GM19351 (cell line): ENCODE results near the gene PABPN1.
"Not testable (repeated sequence)": the region's sequence is repeated elsewhere in the genome, so short reads cannot be mapped to it uniquely, and the experiment has no call there.

Experiments
- ATAC-seq: cut with Tn5 transposase; IDR thresholded peaks from one replicate; pipeline ENCODE4 v1.9.1; 2021; ENCODE audit warnings: mild to moderate bottlenecking, moderate library complexity; ENCODE audit not compliant: unreplicated experiment

PABPN1 gene

DNA sequence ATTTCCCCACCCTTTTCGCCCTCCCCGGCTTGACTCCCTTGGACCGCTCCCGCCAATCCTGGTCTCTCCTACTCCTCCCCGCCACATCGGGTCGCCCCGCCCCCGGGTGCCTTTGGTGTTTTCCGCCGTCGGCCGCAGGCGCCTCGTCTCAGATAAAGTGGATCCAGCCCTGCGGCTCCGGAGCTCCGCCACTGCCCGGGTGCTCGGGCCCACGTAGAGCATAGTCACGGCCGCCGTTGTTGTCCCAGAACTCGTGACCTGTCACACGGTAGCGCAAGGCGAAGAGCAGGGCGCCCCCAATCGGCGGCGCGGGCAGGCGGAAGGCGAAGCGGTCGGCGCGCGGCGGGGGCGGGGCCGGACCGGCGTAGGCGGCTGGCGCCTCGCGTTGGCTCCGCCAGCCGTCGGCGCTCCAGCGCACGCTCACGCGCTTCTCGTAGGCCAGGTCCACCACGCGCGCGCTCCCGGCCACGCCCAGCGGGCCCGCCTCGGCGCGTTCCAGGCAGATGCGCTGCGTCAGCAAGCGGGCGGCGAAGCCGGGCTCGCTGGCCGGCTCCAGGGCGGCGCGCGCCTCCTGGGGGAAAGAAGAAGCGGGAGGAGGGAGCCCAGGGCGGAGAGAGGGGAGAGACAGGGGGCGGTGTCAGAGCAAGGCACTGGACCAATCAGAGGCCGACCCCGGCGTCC lies 19.8 kb upstream of the PABPN1 start:
- peak; percentile 74 for ATAC-seq

GRCh38 chr14:23301969-23302289 lies 19.3 kb upstream of the PABPN1 start:
- peak; percentile 9 for ATAC-seq

DNA sequence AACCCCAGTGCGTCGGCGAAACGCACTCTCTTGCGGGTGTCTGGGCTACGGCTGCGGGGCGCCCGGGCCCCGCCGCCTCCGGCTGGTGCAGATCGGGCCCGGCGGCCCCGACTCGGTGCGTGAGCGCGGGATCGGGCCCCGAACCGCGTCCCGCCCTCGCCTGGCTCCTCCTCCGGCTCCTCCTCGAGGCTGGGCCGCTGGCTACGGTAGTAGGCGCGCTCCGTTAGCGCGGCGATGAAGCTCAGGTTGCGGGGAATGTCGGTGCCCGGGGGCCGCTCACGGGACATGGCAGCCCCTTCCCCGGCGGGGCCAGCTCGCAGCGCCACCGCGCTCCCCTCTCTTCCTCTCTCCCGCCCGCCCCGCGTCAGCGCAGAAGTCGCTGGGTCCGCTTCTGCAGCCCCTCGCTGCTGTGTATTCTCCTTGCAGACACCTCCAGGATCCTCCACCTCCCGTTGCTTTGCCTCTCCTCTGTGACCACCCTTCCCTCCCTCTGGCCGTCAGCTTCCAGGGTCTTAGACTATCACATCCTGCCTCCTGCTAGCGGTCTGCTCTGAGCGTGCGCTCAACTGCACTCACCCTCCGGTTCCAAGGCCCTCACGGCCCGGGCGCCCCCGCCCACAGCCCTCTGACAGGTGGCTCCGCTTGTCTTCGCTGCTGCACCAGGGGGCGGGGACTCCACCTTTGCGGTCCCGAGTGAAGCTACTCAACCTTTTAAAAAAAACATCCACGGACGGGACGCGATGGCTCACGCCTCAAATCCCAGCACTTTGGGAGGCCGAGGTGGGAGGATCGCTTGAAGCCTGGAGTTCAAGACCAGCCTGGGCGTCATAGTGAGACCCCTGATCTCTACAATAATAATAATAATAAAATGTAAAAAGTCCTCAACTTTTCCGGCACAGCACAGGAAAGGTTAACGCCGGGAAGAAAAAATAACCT lies 18.7 kb upstream of the PABPN1 start, which contains the start of gene PPP1R3E:
Gene PPP1R3E, minus strand, starts transcription at position 570 of the 936 bp plus-strand sequence. Its CDS starts 283 bp downstream, at position 287.
- peak; percentile 40 for ATAC-seq

- ATAC-seq = no peak
These were observed 14.7 kb upstream of the PABPN1 start, which contains the start of gene BCL2L2 for GRCh38 chr14:23306412-23307145. TSS of gene BCL2L2 (plus strand) at chr14:23306833. CDS start at chr14:23307768, 935 bp downstream.

GRCh38 chr14:23307146-23307530 lies 14.1 kb upstream of the PABPN1 start:
- ATAC-seq = no peak

GRCh38 chr14:23307687-23308644 lies 13.3 kb upstream of the PABPN1 start:
- no peak for ATAC-seq

DNA sequence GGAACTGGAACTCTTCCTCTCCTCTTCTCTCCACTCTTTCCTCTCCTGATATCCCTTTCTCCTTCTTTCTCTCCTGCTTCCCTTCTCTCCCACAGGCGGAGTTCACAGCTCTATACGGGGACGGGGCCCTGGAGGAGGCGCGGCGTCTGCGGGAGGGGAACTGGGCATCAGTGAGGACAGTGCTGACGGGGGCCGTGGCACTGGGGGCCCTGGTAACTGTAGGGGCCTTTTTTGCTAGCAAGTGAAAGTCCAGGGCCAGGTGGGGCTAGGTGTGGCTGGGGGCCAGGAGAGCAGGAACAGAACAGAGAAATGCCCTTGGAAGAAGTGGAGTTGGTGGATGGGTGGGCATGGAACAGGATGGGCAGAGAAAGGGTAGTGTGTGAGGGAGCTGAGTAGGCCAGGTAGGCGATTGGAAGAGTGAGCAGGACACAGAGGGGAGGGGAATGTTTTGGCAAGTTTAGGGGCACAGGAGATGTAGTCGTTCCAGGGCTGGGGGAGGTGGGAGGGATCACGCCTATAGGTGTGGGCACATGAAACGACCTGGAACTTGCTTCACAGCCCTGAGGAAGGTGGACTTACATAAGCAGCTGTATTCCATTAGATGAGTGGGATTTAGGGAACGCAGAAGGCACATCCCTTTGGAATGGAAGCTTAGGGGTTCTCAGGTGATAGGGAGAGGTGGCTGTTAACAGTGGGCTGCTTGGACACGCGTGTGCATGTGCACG lies 12.4 kb upstream of the PABPN1 start:
- ATAC-seq = no peak

DNA sequence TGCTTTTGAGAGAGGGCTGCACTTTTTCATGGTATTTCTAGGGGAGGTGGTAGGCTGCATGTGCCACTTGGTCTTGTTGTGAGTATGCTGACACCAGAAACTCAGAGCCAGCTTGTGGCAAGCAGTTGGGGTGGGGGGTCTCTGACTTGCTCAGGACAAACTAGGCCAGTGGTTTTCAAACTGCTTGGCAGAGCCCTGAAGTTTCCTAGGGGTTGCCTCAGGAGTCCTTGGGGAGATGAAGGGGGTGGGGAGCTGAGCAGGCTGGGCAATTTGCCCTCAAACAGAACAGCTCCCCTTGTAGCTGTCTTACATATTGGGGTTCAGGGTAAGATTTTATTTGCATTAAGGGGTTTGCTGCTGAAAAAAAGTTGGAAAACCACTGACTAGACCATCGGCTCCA lies 10.7 kb upstream of the PABPN1 start:
- no peak for ATAC-seq

DNA sequence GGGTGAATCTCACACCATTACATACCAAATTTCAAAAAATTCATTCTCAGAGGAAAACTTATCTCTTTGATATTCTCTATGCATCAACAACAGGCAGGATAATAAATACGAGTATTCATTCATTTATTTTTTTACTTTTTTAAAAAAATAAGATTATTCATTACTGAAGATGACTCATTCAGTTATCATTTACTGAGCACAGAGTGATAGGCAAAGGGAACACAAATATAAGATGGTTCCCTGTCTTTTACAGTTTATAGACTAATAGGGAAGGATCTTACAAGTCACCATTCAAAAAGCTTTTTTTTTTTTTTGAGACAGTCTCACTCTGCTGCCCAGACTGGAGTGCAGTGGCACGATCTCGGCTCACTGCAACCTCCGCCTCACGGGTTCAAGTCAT lies 5.0 kb upstream of the PABPN1 start:
- no peak for ATAC-seq

DNA sequence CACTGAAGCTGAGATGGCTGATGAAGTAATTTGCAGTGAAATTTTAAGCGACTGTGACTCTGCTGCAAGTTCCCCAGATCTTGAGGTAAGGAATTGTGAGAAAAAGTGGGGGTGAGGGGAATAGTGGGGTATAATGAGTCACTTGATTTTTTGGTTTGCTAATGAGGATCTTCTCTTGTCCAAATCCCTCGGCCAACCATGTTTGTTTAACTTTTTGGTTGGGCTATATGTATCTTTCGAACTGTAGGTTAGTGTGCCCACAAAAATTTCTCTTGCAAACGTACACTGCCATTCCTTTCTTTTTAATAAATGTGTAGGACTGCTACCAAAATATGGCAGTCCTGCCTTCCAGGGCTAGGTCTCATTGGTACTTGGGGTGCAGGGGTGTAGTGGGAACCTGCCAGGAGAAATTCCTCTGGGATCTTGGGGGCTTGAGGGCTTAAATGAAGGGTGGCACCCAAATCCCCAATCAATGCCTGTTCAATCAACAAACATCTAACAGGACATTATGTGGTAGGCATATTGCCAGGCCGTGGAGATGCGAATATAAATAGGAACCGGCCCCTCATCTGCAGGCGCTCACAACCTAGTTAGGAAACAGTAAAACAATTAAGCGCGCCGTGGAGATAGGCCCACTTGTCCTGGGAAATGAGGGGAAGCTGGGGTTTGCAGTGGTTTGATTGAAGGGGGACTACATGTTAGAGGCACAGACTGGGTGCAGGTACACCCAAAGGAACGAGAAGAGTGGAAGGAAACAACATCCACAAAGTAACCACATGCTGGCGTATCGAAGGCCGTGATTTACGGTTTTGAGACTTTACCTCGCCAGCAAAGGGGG lies 1.3 kb upstream of the PABPN1 start:
- no peak for ATAC-seq

DNA sequence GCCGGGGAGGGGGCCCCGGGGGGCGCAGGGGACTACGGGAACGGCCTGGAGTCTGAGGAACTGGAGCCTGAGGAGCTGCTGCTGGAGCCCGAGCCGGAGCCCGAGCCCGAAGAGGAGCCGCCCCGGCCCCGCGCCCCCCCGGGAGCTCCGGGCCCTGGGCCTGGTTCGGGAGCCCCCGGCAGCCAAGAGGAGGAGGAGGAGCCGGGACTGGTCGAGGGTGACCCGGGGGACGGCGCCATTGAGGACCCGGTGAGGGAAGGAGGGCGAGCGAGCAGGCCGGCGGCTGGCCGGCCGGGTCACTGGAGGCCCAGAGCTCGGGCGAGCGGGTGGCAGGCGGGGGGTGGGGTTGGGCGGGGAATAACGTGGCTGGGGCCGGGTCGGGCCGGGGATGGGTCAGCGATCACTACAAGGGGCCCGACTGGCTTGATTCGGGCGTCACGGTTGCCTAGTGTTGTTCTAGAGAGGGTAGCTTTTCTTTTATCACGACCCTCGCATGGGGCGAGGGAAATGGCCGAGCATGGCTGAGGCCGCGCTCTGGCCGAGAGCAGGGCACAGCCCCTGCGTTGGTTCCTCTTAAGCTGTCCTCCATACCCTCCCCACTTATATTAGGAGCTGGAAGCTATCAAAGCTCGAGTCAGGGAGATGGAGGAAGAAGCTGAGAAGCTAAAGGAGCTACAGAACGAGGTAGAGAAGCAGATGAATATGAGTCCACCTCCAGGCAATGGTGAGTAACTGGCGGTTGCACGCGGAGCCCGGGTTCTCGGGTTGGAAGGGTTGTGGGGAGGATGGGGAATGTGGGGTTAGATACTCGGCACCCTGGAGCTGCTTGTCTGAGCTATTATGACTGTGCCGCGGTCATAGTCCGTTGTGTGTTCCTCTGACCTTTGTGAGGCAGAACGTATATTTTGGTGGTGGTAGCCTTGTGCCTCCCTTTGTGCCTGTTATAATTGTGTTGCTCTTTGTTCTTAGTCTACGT lies 603 bp downstream of the PABPN1 start:
- ATAC-seq = peak; percentile 2

DNA sequence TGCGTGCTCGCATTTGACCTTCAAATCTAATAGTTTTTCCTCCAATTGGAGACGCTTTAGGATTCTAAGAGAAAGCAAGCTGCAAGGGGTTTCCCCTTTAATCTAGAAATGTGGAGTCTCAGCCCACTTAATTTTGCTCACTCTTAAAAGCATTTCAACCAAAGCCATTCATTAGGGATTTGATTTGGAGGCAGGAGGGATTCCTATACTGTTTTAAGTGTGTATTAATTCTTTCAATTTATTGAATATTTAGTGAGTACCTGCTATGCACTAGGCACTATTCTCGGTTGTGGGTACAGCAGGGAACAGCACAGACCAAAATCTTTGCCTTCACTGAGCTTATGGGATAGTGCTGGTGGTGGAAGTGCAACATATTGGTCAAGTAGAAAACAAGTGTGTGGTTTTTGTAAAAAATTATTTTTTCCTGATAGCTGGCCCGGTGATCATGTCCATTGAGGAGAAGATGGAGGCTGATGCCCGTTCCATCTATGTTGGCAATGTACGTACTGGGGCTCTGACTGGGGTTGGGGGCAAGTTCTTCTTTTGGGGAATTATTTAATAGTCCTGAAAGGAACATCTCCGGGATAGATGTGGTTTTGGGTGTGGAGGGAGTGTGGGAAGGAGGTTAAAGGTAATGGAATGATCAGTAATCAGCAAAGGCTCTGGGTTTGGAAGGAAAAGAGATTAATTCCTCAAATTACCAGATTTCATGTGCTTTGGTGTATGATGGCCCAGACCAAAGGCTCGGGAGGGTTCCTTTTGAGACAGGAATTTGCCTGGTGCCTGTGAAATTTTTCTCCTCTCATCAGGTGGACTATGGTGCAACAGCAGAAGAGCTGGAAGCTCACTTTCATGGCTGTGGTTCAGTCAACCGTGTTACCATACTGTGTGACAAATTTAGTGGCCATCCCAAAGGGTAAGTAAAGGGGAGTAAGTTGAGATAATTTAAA lies 1.6 kb downstream of the PABPN1 start:
- no peak for ATAC-seq

- ATAC-seq = no peak
These were observed 2.7 kb downstream of the PABPN1 start for GRCh38 chr14:23323838-23324454.

- ATAC-seq = no peak
These were observed 3.2 kb downstream of the PABPN1 start for GRCh38 chr14:23324455-23324846.

DNA sequence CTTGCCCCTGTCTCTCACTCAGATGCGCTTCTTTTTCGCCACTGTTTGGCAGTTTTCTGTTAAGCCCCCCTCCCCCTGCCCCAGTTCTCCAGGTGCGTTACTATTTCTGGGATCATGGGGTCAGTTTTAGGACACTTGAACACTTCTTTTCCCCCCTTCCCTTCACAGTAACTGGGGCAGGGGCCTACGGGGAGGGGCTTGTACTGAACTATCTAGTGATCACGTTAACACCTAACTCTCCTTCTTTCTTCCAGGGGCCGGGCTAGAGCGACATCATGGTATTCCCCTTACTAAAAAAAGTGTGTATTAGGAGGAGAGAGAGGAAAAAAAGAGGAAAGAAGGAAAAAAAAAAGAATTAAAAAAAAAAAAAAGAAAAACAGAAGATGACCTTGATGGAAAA lies 3.7 kb downstream of the PABPN1 start:
- ATAC-seq = no peak

GRCh38 chr14:23325746-23326145 lies 4.5 kb downstream of the PABPN1 start:
- not testable (repeated sequence) for ATAC-seq
